SJSA1 (cell line): Measurements from ENCODE around the gene LIPA. TPM values are rescaled to one million over a fixed set of nuclear protein-coding genes. Genes with fewer than 3 reads are reported as not detected.

ENCODE experiments used
- DNase-seq, 2 experiments: peaks; one replicate each; pipeline ENCODE4 v3.0.0-alpha.2; 2015 to 2020; ENCODE audit warnings: low spot score in 2 of 2, low read depth in 1 of 2
- H3K27ac ChIP-seq: fragments of 250-450 bp; sonication (Bioruptor Pico); 2 replicates; pipeline ENCODE4 v1.5.1; 2020; ENCODE audit warnings: mild to moderate bottlenecking, moderate library complexity
- H3K27me3 ChIP-seq: fragments of 250-450 bp; sonication (Bioruptor Pico); replicated peaks from 2 replicates; pipeline ENCODE4 v1.5.1; 2020; ENCODE audit warnings: mild to moderate bottlenecking, moderate library complexity
- H3K36me3 ChIP-seq: fragments of 250-450 bp; sonication (Bioruptor Pico); 2 replicates; pipeline ENCODE4 v1.5.1; 2020; ENCODE audit warnings: mild to moderate bottlenecking
- H3K4me1 ChIP-seq: fragments of 250-450 bp; sonication (Bioruptor Pico); replicated peaks from 2 replicates; pipeline ENCODE4 v1.6.1; 2021; ENCODE audit warnings: mild to moderate bottlenecking
- H3K4me3 ChIP-seq: fragments of 250-450 bp; sonication (Bioruptor Pico); 2 replicates; pipeline ENCODE4 v1.5.1; 2020; ENCODE audit warnings: mild to moderate bottlenecking
- H3K9me3 ChIP-seq: fragments of 250-450 bp; sonication (Bioruptor Pico); replicated peaks from 2 replicates; pipeline ENCODE4 v1.5.1; 2020; ENCODE audit warnings: mild to moderate bottlenecking
- total RNA-seq: library from RNA; depleted of rRNA; stranded (reverse); fragments of >200 nt; shearing (Covaris generic); gene quantifications from 2 replicates; pipeline ENCODE4 v1.2.3, GENCODE V29; 2014

Gene LIPA
- total RNA-seq, 1 experiment from 2014 or later, result 55.8 TPM

DNA sequence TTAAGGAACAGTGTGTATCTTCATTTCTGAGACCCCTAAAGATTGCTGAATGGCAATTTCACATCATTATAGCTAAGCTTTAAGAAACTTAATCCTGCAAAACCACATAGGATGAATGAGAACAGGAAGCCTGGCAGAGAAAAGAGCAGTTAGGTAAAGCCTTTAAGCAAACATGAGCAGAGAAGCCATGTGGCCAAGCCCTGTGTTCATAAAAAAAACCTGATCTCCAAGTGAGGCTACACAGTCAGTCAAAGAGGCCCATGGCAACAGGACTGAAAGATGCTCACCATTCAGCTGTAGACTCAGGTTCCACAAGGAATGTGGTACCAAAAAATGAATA is 9.3 kb downstream of the LIPA start:
- DNase-seq, result no peak
- H3K27ac ChIP-seq, result peak overlapping the region; percentile 22
- no peaks in the 10 kb centered on the region for H3K9me3 ChIP-seq

DNA sequence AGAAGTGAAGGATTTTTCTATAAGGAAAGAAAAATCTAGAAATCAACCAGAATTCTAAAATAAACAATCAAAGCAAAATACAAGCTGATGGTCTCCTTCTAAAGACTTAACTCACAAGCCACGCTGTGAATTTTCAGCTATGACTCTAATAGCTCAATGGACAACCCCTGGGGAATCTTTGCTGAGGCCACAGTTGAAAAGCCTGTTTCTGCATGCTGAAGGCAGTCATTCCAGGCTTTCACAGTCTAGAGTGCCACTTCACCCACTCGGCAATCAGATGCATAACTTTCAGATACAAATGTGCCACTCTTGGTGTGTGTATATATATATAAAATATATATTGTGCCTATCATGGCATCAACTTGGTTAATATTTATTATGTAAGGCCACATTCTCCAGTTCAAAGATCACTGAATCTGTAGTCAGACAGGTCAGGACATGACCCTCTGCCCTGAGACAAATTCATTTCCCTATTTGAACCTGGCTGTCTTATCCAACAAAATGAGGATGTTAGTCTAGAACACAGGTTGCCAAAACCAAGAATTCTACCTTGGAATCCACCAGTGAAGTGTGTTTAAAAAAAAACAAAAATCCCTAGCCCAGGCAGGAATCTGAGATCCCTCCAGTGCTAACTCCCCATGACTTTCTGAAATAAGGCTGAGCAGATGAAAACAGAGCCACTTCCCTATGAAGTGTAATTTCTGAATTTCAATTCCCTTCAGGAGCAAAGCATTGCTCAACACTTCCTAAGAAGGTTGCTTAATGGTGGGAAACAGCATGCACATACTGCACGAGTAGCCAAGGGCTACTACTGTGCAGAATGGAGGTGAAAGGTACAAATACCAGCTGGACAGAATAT is 9.9 kb downstream of the LIPA start:
- Histone ChIP-seq H3K9me3 (no peaks in the 10 kb centered on the region), H3K4me1 (peaks cover 13% of the 10 kb centered on the region), H3K27me3 (no peaks in the 10 kb centered on the region), H3K27ac (no peak overlapping the region), H3K4me3 (no peak overlapping the region), H3K36me3 (no peaks in the 10 kb centered on the region)
- DNase-seq, result no peak

More for the DNA sequence above, 9.3 kb downstream of the LIPA start:
- Histone ChIP-seq H3K4me3 (no peak overlapping the region), H3K36me3 (no peaks in the 10 kb centered on the region), H3K4me1 (peaks cover 13% of the 10 kb centered on the region), H3K27me3 (no peaks in the 10 kb centered on the region)

DNA sequence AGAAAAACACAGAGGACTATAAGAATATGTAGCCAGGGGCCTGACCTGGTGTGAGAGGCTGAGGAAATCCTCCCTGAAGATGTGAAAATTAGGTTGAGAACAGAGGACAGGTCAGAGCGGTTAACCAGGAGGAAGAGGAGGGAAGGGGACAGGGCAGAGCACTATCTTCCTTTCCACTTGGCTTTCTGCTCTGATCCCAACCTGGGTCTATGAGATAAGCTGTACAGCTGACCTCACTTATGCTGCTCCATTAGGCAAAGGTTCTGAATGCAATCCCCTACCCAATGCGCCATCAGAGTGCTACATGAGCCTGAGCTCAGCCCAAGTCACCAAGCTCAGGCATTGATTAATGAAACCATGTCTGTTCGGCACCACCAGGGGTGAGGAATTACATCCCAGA is 10.5 kb downstream of the LIPA start:
- H3K9me3 ChIP-seq, result no peaks in the 10 kb centered on the region

DNA sequence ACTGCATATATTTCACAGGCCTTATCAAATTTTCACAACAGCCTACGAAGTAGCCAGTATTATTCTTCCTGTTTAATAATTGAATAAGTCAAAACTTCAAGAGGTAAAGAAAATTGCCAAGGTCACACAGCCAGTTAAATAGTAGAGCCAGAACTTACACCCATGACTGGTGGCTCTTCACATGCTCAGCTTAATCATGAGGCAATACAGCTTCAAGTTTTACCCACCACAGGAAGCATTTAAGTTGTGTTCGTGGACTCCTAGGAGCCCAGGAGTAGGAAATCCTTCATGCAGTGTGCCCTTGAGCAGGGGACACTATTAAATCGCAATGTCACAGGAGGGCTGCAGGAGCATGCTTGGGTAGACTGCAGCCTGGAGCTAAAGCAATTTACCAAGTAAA is 11.1 kb downstream of the LIPA start:
- Histone ChIP-seq H3K36me3 (no peaks in the 10 kb centered on the region), H3K4me1 (peaks cover 13% of the 10 kb centered on the region), H3K27me3 (no peaks in the 10 kb centered on the region), H3K9me3 (no peaks in the 10 kb centered on the region), H3K27ac (no peak overlapping the region), H3K4me3 (no peak overlapping the region)
- DNase-seq, result no peak

More for the DNA sequence above, 10.5 kb downstream of the LIPA start:
- Histone ChIP-seq H3K27me3 (no peaks in the 10 kb centered on the region), H3K4me3 (no peak overlapping the region), H3K27ac (no peak overlapping the region), H3K4me1 (peaks cover 13% of the 10 kb centered on the region), H3K36me3 (no peaks in the 10 kb centered on the region)
- DNase-seq, result no peak

DNA sequence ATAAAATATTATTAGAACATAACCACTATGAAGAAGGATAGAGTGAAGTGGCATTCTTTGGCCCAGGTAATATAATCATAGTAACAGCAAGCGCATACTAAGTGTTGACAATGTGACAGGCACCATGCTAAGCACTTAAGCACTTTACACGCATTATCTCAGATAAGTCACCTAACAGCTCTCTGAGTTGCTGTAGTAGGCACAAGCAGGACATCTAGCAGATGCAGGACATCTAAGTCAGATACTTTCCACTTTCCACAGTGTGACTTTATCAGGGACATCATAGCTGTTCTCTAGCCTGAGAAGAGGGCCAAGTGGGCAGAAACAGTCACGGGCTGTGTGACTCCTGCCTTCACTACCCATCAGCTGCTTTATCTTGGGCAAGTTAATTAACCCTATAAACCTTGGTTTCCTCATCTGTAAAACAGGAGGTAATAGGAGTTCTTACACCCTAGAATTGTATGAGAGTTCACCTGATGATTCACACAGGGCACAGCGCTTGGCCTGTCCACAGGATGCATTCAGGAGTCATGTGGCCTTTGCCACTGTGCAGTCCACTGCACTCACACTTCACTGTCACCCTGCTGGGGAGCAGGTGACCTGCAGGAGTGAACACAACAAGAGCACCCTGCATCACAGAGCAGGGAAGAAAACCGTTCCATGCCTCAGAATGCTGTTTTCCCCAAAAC is 12.5 kb downstream of the LIPA start:
- no peaks in the 10 kb centered on the region for H3K9me3 ChIP-seq
- no peak overlapping the region for H3K4me3 ChIP-seq
- no peaks in the 10 kb centered on the region for H3K27me3 ChIP-seq
- DNase-seq, result no peak
- H3K27ac ChIP-seq, result no peak overlapping the region
- H3K4me1 ChIP-seq, result peaks cover 13% of the 10 kb centered on the region
- H3K36me3 ChIP-seq, result no peaks in the 10 kb centered on the region

DNA sequence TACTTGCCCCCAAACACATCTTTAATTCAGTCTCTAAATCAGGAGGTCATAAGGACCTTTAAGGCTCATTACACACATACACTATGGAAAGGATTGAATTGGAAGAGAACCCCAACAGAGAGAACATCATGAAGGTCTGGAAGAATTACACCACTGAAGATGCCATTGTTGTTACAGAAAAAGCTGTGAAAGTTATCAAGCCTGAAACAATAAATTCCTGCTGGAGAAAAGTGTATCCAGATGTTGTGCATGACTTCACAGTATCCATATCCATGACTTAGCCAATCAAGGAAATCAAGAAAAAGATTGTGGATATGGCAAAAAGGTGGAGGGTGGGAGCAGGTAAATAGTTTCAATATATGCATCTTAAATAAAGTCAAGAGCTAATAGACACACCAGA is 13.7 kb downstream of the LIPA start:
- H3K27ac ChIP-seq, result no peak overlapping the region
- H3K4me3 ChIP-seq, result no peak overlapping the region
- no peak for DNase-seq
- no peaks in the 10 kb centered on the region for H3K9me3 ChIP-seq
- peaks cover 8% of the 10 kb centered on the region for H3K4me1 ChIP-seq
- no peaks in the 10 kb centered on the region for H3K36me3 ChIP-seq
- no peaks in the 10 kb centered on the region for H3K27me3 ChIP-seq

DNA sequence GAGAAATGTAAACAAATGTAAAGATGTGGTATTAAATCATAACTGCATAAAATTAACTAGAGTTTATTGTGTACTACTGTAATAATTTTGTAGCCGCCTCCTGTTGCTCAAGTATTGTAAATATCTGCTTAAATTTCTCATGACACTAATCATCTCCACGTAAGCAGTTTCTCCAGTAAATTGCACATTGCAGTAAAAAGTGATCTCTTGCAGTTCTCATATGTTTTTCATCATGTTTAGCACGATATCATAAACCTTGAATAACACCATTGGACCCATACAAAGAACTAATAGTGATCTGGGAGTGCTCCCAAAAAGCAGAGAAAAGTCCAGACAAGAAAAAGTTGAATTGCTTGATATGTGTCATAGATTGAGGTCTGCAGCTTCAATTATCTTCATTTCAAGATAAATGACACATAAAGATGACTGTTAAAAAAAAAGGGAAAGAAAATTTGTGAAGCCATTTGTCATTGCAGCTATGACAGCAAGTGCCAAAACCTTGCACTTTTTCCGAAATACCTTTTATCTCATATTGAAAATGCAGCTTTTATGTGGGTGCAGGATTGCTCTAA is 15.3 kb downstream of the LIPA start:
- Histone ChIP-seq H3K4me3 (no peak overlapping the region), H3K27me3 (no peaks in the 10 kb centered on the region), H3K4me1 (no peaks in the 10 kb centered on the region), H3K9me3 (no peaks in the 10 kb centered on the region), H3K36me3 (no peaks in the 10 kb centered on the region), H3K27ac (no peak overlapping the region)
- DNase-seq, result no peak

DNA sequence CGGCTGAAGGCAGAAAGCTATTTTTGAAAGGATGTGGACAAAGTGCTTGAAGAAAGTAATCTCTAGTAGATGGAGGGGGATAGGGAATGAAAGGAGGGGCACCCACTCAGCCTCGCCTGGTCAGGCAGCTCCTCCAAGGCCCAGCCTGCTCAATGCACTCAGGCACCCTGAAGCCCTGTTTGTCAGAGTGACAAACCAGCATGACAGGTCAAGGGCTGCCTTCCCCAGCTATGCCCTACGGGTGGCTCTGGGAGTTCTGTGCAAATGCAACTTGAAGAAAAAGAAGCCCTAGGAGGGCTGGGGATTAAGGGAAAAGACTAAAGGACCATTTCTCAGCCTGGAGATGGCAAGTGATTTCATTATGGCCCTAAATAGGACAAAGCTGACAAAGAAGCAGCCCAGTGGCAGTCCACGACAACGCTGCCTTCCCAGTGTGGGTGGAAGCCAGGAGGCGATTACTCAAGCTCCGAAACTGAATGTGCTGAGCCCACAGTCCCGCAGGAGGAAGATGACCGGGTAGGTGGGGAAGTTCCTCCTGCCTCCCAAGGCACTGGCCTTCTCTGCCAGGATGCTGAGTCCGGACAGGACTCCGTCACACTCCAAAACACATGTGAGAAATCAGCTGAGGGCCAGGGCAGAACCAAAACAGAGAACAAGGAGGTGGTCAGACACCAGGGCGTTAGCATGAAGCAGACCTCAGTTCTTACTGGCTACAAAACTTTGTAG is 16.3 kb downstream of the LIPA start:
- DNase-seq, result no peak

DNA sequence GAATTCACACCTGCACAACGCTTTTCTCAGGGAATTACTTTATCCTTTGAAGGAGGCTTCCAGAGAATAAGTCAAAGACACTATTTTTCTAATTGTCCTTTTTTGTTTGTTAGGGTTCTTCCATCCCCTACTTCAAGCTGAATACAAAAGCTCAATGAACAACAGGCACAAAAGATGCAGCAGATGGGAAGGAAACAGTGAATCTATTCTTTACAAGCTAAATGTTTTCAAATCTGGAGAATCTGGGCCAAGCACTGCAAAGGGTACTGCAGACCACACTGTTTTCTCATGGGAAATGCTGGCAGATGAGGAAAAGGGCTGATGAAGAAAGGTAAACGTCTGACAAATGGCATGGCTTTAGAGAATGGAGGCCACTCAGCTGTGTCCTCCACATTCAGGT is 18.5 kb downstream of the LIPA start:
- H3K27ac ChIP-seq, result no peak overlapping the region
- H3K4me3 ChIP-seq, result no peak overlapping the region
- no peaks in the 10 kb centered on the region for H3K27me3 ChIP-seq
- no peak for DNase-seq
- H3K36me3 ChIP-seq, result no peaks in the 10 kb centered on the region
- H3K9me3 ChIP-seq, result no peaks in the 10 kb centered on the region
- H3K4me1 ChIP-seq, result no peaks in the 10 kb centered on the region

More for the DNA sequence above, 16.3 kb downstream of the LIPA start:
- H3K4me1 ChIP-seq, result no peaks in the 10 kb centered on the region
- no peak overlapping the region for H3K27ac ChIP-seq
- no peak overlapping the region for H3K4me3 ChIP-seq
- H3K9me3 ChIP-seq, result no peaks in the 10 kb centered on the region
- no peaks in the 10 kb centered on the region for H3K36me3 ChIP-seq
- H3K27me3 ChIP-seq, result no peaks in the 10 kb centered on the region

DNA sequence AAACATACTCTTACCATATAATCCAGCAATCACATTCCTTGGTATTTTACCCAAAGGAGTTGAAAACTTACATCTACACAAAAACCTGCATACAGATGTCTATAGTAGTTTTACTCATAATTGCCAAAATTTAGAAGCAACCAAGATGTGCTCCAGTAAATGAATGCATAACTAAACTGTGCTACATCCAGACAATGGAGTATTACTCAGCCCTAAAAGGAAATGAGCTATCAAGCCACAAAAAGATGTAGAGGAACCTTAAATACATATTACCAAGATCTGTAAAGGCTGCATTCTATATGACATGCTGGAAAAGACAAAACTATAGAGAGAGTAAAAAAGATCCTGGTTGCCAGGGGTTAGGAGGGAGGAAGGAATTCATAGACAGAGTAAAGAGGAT is 22.6 kb downstream of the LIPA start:
- no peaks in the 10 kb centered on the region for H3K4me1 ChIP-seq
- H3K36me3 ChIP-seq, result no peaks in the 10 kb centered on the region
- H3K9me3 ChIP-seq, result no peaks in the 10 kb centered on the region
- no peak overlapping the region for H3K4me3 ChIP-seq
- no peak for DNase-seq
- no peaks in the 10 kb centered on the region for H3K27me3 ChIP-seq
- H3K27ac ChIP-seq, result no peak overlapping the region

DNA sequence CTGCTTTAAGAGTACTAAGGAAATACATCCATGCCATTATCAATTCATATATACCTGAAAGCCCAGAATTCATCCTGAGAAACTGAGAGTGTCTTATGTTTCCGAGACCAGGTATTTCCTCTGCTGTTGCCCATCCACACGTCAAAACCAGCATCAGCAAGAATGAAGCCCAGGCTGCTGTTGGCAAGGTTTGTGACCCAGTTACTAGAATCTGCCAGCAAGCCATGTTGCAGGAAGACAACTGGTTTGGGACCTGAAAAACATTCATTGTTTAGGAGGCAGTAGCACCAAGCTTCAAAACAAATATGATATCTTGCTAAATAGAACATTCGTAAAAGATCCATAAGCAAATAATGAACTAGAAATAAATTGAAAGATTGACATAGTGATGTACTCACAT is 23.4 kb downstream of the LIPA start:
- no peak for DNase-seq
- Histone ChIP-seq H3K27me3 (no peaks in the 10 kb centered on the region), H3K9me3 (no peaks in the 10 kb centered on the region), H3K27ac (no peak overlapping the region), H3K36me3 (no peaks in the 10 kb centered on the region), H3K4me1 (no peaks in the 10 kb centered on the region), H3K4me3 (no peak overlapping the region)

DNA sequence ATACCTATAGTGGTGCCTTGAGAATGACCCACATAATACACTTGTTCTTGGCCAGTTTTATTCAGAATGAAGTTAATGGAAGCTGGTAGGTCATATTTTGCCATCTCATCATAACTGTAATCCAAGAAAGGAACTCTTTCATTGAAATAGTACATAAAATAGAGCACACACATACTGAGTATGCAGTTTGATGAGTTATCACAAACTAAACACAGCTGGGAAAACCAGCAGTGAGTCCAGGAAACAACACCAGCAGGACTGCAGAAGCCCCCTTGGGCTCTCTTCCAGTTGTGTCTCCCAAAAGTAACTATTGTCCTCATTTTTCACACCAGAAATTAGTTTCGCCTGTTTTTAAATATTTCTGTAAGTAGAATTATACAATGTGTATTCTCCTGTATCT is 24.7 kb downstream of the LIPA start:
- no peak overlapping the region for H3K27ac ChIP-seq
- DNase-seq, result no peak
- no peaks in the 10 kb centered on the region for H3K27me3 ChIP-seq
- no peaks in the 10 kb centered on the region for H3K4me1 ChIP-seq
- H3K4me3 ChIP-seq, result no peak overlapping the region
- H3K36me3 ChIP-seq, result no peaks in the 10 kb centered on the region
- no peaks in the 10 kb centered on the region for H3K9me3 ChIP-seq

DNA sequence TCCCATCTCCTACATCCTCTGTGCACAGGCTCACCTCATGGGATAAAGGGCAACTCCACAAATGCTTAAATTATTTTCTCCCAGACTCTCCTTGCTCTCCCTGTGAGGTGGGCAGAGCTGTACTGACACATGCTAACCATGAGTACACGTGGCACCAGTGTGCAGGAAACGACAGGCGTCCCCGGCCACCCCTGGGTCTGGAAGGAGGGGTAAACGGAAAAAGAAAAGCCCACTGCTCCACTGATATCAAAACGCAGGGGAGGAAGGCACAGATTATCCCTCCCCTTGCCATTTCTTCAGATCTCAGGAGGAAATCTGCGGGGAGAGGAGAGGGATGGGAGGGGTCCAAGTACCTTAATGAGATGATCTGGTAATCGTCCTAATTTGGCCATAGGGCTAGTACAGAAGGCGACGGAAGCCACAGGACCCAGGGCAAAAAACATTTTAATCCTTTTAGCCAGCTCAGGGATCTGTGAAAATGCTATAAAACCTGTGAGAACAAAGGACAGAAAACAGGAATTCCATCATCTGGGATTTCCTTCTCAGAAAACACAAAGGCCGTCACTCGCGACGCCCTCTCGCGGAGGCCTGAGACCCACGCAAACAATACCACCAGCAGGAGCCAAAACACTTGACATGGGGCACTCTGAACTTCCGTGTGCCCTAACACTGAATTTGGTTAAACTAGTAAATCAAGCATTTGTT is 26.7 kb downstream of the LIPA start:
- no peaks in the 10 kb centered on the region for H3K9me3 ChIP-seq
- no peak overlapping the region for H3K4me3 ChIP-seq
- H3K27ac ChIP-seq, result no peak overlapping the region
- H3K27me3 ChIP-seq, result no peaks in the 10 kb centered on the region
- no peaks in the 10 kb centered on the region for H3K4me1 ChIP-seq
- H3K36me3 ChIP-seq, result no peaks in the 10 kb centered on the region
- no peak for DNase-seq
